Medulla oblongata (tissue), 1 donor: ENCODE data around the gene GIGYF1.
"Not testable (repeated sequence)": the region's sequence is repeated elsewhere in the genome, so short reads cannot be mapped to it uniquely, and the experiment has no call there.

ENCODE experiments used
- DNase-seq: peaks from one replicate; pipeline ENCODE4 v3.0.0-alpha.2; 2015; ENCODE audit errors: extremely low spot score

GIGYF1 gene

DNA sequence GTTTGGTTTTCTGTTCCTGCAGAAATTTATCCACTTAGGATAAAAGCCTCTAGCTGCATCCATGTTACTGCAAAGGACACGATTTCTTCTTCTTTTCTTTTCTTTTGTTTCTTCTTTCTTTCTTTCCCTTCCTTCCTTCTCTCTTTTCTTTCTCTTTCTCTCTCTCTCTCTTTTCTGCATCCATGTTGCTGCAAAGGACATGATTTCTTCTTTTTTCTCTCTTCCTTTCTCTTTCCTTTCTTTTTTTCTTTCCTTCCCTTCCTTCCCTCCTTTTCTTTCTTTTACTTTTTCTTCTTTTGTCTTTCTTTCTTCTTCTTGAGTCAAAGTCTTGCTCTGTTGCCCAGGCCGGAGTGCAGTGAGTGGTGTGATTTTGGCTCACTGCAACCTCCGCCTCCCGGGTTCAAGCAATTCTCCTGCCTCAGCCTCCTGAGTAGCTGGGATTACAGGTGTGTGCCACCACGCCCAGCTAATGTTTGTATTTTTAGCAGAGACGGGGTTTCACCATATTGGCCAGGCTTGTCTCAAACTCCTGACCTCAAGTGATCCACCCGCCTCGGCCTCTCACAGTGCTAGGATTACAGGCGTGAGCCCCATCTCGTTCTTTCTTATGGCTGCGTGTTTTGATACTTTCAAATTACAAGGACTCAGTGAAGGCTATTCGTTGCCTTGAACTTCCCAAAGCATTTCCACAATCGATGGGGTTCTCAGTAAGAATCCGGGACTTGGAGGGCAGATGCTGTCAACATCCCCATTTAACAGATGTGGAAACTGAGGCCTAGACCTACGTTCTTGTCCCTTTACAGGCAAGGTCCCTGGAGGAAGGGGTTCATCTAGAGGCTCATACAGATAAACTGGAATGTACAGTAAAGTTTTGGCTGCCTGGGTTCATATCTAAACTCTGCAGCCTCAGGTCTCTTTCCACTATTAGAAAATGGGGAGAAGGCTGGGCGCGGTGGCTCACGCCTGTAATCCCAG lies 22.4 kb downstream of the GIGYF1 start:
- no peak for DNase-seq

DNA sequence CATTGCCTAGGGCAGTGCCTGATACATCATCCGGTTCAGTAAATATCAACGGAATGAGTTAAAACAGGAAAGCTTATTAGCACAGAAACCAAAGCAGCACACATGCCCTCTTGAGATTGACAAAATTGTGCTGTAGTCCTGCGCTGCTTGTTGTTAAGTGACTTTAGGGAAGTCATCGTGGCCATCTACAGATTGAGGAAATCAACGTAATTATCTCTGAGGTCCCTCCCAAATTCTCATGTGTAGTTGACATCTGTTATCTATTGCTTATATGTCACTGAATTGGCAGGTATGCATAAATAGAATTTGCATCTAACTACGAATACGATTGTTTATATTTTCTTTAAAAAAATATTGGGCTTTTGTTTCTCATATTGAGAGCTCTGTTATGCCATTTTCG lies 24.0 kb downstream of the GIGYF1 start:
- no peak for DNase-seq

DNA sequence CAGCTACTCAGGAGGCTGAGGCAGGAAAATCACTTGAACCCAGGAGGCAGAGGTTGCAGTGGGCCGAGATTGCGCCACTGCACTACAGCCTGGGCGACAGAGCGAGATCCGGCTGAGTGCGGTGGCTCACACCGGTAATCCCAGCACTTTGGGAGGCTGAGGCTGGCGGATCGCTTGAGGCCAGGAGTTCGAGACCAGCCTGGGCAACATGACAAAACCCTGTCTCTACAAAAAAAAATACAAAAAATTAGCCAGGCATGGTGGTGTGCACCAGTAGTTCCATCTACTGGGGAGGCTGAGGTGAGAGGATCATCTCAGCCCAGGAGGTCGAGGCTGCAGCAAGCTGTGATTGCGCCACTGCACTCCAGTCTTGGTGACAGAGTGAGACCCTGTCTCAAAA lies 24.9 kb downstream of the GIGYF1 start:
- DNase-seq, result not testable (repeated sequence)

DNA sequence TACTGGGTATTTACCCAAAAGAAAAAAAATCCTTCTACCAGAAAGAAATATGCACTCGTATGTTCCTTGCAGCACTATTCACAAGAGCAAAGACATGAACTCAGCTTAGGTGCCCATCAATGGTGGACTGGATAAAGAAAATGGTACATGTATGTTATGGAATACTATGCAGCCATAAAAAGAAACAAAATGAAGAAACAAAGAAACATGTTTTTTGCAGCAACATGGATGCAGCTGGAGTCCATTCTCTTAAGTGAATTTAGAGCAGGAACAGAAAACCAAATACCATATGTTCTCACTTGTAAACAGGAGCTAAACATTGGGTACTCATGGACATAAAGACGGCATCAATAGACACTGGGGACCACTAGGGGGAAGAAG lies 26.0 kb downstream of the GIGYF1 start:
- no peak for DNase-seq

DNA sequence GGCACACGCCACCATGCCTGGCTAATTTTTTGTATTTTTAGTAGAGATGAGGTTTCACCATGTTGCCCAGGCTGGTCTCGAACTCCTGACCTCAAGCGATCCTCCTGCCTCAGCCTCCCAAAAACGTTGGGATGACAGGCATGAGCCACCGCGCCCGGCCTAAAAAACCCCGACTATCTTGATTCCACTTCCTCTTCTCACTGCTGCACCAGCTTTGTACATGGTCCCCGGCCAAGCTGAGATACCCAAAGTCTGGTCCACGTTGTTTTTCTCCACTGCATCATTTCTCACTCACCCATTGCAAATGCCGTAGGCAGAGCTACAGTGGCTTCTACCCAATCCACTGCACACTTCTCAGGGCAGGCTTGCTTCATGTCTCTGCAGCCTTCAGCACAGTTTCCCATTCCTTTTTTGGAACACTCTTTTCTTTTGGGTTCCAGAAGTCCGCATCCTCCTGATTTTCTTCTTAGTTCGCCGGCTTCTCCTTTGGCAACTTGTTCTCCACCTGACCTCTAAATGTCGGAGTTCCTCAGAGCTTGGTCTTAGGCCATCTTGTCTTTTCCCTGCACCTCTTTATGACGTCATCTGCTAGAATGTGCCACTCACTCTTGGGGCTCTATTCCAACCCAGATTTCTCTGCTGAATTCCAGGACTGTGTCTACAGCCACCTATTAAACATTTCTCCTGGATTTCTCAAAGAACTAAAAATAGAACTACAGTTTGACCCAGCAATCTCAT lies 26.6 kb downstream of the GIGYF1 start:
- DNase-seq, result no peak

DNA sequence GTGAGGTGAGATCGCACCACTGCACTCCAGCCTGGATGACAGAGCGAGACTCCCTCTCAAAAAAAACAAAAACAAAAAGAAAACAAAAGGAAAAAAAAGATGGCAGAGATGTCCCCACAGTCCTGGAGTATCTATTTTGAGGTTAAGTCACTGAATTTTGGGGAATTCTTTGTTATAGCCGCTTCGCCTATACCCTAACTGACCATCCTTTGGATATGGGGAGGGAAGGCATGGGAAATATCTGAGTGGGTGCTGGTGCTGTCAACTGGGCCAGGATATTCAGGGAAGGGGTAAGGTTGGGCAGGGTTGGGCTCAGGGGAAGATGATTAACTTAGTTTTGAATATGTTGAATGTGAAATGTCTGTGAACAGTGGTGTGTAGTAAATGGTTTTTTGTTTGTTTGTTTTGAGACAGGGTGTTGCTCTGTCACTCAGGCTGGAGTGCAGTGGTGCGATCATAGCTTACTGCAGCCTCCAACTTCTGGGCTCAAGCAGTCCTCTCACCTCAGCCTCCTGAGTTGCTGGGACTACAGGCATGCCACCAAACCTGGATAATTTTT lies 28.8 kb downstream of the GIGYF1 start:
- no peak for DNase-seq

DNA sequence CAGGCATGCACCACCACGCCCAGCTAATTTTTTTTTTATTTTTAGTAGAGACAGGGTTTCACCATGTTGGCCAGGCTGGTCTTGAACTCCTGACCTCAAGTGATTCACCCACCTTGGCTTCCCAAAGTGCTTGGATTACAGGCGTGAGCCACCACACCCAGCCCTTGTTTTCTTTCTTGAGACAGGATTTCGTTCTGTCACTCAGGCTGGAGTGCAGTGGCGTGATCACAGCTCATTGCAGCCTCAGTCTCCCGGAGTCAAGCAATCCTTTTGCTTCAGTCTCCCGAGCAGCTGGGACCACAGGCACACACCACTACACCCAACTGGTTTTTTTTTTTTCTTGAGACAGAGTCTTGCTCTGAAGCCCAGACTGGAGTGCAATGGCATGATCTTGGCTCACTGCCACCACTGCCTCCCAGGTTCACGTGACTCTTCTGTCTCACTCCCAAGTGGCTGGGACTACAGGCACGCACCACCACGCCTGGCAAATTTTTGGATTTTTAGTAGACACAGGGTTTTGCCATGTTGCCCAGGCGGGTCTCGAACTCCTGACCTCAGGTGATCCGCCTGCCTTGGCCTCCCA lies 31.8 kb downstream of the GIGYF1 start:
- not testable (repeated sequence) for DNase-seq

DNA sequence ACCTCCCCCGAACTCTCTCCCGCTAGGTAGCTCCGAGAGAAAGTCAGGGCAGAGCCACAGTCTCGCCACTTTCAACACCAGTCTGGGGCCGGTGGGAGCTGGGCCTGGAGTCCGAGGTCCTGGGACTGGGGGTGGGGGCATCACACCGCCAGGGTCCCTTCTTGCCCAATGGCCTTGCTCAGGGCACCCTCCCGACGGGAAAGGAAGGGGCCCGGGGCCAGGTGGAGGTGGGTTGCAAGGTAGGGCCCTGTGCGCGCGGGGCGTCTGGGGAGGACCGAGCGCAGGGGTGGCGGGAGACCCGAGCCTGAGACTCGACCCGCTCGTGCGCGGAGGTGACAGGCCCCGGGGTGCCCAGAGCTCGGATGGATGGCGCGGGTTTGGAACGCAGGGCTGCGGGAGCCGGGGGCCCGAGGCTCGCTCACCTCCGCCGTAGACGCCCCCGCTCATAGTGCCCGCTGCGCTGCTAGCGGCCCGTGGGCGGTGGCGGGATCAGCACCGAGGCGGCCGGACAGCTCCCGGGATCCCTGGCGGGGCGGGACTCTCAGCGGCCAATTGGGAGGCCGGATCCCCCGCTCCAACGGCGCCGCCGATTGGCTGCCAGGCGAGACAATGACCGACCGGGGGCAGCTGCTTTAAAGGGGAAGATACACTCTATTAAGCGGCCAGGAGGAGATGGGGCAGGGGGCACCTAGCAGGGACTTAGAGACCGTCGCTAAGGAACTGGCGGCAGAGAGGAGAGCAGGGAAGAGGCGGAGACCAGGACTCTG lies 38.0 kb downstream of the GIGYF1 start, which contains the start of gene ACTL6B:
Gene ACTL6B, minus strand, starts transcription at position 541 of the 767 bp plus-strand sequence. Its CDS starts 94 bp downstream, at position 447.
- peak; percentile 30 for DNase-seq

DNA sequence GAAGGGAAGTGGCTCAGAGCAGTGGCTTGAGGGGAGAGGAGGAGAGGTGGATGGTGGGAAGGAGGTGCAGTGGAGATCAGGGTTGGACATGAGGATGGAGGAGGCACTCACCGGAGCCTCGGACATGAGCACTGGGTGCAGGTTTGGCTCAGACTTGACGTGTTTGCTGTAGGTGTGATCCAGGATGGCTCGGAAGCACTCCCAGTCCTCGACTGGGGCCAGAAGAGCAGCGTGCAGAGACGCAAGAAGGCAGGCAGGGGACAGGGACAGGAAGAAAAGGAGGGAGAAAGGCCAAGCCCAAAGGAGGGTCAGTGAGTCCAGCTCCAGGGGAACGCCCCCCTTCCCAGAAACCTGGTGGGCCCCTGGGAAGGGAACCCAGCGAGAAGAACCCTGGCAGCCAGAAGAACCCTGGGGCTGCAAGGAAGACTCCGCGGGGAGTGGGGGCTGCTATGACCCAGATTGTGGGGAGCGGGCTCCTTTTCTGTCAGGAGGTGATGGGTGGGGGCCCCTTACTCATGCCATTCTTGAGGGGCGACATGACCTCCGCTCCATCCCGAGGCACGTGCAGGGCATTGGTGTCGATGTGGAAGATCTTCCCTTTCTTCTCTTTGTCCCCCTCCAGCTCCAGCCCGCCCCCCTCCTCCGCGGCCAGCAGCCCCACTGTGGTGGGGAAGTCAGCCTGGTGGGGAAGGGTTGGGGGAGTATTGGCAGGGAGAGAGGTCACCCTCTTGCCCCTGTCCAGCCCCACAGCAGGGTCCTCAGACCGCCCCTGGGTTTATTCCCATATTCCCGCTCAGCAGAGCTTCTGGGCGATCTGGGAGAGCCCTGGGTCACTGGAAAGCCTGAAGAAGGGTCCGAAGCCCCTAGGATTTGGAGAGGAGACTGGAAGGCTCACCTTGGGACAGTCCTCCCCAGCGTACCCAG lies 38.9 kb downstream of the GIGYF1 start:
- no peak for DNase-seq

DNA sequence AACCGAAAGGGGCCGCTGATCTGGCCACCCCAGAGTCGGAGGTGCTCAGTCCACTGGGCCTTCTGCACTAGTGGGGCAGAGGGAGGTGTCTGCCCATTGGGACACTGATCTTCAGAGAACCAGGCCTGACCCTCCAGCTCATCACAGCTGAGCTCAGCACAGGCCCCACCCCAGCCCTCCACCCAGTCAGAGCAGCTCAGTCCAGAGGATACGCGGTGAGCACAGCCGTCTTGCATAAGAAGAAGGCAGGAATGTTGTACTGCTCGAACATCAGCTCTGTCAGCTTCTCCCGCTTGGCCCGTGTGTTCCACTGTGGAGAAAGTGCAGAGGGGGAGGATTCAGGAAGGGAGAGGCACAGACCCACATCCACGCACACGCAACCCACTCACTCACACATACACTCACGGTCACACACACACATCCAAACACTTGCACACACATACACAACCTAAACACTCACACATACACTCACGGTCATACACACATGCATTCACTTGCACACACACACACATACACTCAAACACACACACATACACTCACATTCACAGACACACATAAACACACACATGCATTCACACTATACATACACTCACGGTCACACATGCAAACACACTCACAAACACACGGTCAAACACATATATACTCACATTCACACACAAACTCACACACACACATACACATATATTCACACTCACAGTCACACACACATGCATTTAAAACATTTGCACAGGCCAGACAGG lies 44.1 kb downstream of the GIGYF1 start:
- no peak for DNase-seq

DNA sequence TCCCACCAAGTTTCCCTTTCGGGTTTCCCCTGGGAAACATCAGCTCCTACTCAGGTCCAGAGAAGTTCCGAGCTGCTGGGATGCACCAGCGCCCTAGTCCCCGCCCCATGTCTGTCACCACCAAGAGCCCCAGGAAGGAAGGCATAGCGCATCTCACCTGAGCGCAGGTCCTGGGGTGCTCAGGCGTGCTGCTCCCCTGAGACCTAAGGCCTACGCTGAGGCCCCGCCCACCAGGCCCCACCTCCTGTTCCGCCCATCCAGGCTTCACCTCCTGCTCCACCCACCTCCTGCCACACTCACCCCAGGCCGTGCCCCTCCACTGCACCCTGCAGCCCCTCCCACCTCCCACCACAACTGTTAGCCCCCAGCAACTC lies 51.5 kb downstream of the GIGYF1 start:
- no peak for DNase-seq

DNA sequence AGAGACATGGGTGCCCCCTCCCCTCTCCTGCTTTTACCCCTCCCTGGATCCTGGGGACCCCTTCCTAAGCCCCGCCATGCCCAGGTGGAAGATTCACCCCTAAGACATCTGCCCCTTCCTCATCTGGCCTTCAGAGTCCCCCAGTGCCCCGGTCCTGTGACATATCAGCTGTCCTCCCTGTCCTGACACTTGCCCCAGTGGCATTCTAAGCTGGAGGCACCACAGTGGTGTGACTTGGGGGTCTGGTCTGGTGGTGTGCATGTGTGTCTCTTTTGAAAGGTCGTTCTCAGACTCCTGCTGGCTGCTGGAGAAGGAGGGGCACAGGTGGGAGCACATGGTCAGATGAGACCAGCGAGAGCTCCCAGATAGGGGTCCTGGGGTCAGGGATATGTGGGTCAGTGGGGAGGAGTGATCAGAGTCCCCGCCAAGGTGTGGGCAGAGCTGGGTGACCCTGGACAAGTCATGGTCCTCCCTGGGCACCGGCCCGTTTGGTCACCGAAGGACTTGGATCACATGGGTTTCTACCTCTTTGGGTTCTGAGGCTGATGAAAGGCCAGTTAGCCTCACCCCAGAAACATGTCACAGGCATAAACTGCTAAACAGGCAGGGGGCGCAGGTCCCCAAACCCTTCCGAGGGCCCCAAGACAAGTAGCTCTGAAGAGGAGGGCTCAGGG lies 52.1 kb downstream of the GIGYF1 start:
- no peak for DNase-seq

DNA sequence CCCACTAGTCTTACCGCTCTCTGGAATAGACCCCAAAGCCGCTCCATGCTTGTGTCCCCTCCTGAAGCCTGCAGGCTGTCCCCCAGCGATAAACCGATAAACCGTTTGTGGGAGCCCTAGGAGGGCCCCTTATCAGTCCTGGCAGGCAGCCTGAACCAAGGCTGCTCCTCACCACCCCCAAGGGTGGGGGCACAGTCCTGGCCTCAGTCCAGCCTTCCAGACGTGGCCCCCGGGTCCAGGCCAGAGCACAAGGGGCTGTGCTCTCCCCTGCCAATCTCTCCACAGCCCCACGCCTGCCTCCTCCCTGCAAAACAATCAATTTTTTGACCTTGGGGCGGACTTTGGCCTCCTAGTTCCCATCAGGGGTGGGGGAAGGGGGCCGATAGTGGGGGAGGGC lies 52.6 kb downstream of the GIGYF1 start, which contains the start of gene TFR2:
Gene TFR2, minus strand, starts transcription at position 90 of the 397 bp plus-strand sequence. Its CDS starts 43 bp downstream, at position 47.
- DNase-seq, result no peak

DNA sequence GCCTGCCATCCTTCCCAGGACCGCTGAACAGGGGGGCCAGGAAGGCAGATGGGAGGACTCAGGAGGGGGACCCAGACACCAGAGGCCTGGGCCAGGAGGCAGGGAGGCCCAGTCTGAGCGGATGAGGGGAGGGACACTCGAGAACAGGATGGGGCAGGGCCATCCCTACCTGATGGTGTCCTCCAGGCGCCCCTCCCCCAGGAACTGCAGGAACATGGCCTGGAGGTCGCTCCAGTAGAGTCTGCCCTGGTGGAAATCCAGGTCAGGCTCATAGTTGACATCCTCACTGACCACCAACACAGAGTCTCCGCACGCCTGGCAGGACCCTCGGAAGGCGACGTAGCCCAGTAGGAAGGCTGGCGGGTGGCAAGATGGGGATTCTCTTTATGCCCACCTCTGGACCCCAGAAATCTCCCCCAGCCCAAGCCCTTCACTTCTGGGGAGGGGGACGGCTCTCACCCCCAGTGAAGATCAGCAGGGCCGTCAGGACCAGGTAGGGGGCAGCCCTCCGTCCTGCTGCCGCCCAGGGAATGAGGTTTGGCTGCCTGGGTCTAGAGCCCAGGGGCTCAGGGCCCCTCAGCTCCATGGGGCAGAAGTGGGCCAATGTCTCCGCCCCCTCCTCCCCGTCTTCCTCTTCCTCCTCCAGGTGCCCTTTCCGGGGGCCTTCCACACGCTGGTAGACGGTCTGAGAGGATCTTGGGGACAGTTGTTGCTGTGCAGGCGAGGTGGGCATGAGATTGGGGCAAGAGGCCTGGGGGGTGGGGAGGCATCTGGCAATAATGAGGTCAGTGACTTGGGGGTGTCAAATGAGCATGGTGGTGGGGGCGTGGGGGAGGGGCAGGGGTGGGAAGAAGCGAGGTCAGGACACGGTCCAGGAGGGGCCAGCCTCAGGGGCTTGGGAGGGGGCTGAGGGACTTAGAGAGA lies 53.3 kb downstream of the GIGYF1 start:
- DNase-seq, result no peak

DNA sequence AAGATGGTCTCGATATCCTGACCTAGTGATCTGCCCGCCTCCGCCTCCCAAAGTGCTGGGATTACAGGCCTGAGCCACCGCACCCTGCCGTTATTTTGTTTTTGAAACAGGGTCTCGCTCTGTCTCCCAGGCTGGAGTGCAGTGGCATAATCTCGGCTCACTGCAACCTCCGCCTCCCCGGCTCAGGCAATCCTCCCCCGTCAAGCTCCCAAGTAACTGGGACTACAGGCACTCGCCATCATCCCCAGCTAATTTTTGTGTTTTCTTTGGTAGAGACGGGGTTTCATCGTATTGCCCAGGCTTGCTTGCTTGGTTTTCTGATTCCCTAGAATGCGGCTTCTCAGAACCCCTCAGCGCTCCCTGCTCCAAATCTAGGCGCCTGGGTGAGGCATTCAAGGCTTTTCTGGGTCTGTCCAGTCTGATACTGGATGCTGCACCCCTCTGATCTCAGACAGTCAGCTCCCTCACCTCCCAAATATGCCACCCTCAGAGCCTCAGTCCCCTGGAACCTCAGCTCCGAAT lies 54.0 kb downstream of the GIGYF1 start:
- no peak for DNase-seq

DNA sequence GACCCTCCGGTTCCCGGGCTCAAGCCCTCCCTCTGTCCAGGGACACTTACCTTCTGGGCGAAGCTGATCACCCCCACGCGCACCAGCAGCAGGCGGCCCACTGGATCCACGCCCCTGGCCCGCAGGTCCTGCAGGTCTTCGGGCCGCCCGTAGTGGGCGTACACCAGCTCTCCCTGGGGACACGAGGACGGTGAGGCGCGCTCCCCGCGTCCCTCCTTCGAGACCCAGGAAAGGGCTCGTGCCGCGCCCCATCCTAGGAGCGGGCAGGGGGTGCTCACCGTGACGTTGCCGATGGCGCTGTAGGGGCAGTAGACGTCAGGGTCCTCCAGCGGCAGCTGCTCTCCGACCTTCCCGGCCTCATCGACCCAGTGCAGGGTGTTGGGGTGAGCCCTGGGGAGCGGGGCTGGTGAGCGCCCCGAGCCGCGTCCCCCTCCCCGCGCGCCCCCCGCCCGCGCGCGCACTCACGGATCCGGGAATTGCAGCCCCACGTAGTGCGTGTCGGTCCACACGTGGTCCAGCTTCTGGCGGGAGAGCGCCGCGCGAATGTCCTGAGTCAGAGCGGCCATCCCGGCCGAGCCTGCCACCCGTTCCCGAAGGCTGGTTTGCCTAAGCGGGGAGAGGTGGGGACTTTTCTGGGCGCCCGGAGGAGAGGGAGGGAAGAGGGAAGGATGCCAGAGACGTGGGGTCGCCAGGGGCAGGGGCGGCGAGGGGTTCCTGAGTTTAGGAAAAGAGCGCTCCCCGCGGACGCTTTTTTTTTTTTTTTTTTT lies 60.9 kb downstream of the GIGYF1 start:
- no peak for DNase-seq

DNA sequence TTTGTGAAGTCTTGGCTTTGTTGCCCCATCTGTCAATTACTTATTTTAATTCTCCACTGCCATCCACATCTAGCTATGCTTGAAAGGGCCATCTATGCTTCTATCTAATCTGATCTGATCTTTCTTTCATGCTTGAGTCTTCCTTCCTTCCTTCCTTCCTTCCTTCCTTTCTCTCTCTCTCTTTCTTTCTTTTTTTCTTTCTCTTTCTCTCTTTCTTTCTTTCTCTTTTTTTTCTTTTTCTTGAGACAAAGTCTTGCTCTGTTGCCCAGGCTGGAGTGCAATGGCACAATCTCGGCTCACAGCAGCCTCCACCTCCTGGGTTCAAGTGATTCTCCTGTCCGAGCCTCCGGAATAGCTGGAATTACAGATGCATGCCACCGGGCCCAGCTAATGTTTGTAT lies 64.0 kb downstream of the GIGYF1 start:
- no peak for DNase-seq
